H1 (cell line): ENCODE measurements around the gene GNG10. TPM values are rescaled to one million over a fixed set of nuclear protein-coding genes. Genes with fewer than 3 reads are reported as not detected.
A peak's percentile ranks its signal among the peaks of the same experiment; 100 is the strongest.

ENCODE experiments used
- CTCF ChIA-PET: fragments of 300-600 bp; sonication (Branson Sonifier 250); formaldehyde crosslinking; loops from one replicate; lab custom pipeline; 2021; ENCODE audit not compliant: partially characterized antibody; lab: Charles Lee
- POLR2A ChIA-PET: fragments of 300-600 bp; sonication (Branson Sonifier 250); formaldehyde crosslinking; loops from one replicate; lab custom pipeline; 2021; ENCODE audit warnings: inconsistent platforms; ENCODE audit not compliant: partially characterized antibody; lab: Charles Lee
- DNase-seq, 2 experiments: peaks; one replicate each; pipeline versions ENCODE4 v3.0.0 to v3.0.0-alpha.2; 2010 to 2022; ENCODE audit warnings: low spot score in 2 of 2, low read depth in 1 of 2, mixed read lengths in 1 of 2
- FAIRE-seq: peaks from 2 replicates; lab custom pipeline; 2011; peaks lifted over from hg19 to GRCh38; lab: Jason Lieb, UNC
- H2AFZ ChIP-seq: 2 replicates; pipeline ENCODE4 v1.8.1; 2012; ENCODE audit warnings: low read length, inconsistent platforms
- H2AK5ac ChIP-seq: 2 replicates; pipeline ENCODE4 v1.6.1; 2013; ENCODE audit warnings: low read depth, low read length
- H2BK120ac ChIP-seq: replicated peaks from 2 replicates; pipeline ENCODE3; 2013; ENCODE audit warnings: low read depth, low read length, inconsistent platforms
- H2BK12ac ChIP-seq: 2 replicates; pipeline ENCODE4 v1.6.1; 2013; ENCODE audit warnings: low read depth, low read length
- H2BK15ac ChIP-seq: 2 replicates; pipeline ENCODE4 v1.6.1; 2013; ENCODE audit warnings: low read length
- H2BK20ac ChIP-seq: 2 replicates; pipeline ENCODE4 v1.6.1; 2013; ENCODE audit warnings: low read length
- H2BK5ac ChIP-seq: 2 replicates; pipeline ENCODE4 v1.6.1; 2013; ENCODE audit warnings: low read depth, low read length
- H3K14ac ChIP-seq: 2 replicates; pipeline ENCODE4 v1.6.1; 2013; ENCODE audit warnings: inconsistent platforms; ENCODE audit not compliant: insufficient read length
- H3K18ac ChIP-seq: 2 replicates; pipeline ENCODE4 v1.6.1; 2013; ENCODE audit warnings: low read length; ENCODE audit errors: extremely low read depth
- H3K23ac ChIP-seq: 2 replicates; pipeline ENCODE4 v1.6.1; 2013; ENCODE audit warnings: inconsistent platforms; ENCODE audit not compliant: insufficient read length
- H3K23me2 ChIP-seq: 2 replicates; pipeline ENCODE4 v1.6.1; 2013; ENCODE audit warnings: low read depth, low read length
- H3K27ac ChIP-seq: 2 replicates; pipeline ENCODE4 v1.6.1; 2011; ENCODE audit warnings: low read depth, low read length, inconsistent platforms
- H3K27me3 ChIP-seq, 4 experiments: replicated peaks in 1 of 4; 1 replicate in 1 of 4; 2 replicates in 3 of 4; pipeline versions ENCODE4 v1.6.1 to v1.8.1; 2011 to 2013; ENCODE audit warnings: low read length in 3 of 4, mild to moderate bottlenecking in 3 of 4, inconsistent platforms in 2 of 4, mixed read lengths in 2 of 4, moderate library complexity in 1 of 4; ENCODE audit not compliant: control insufficient read depth in 3 of 4, insufficient read depth in 3 of 4; ENCODE audit errors: extremely low read depth in 1 of 4
- H3K36me3 ChIP-seq, 4 experiments: 2 replicates each; pipeline versions ENCODE4 v1.6.1 to v1.8.1; 2011 to 2013; ENCODE audit warnings: mild to moderate bottlenecking in 4 of 4, low read length in 3 of 4, moderate library complexity in 2 of 4, control low read depth in 1 of 4, inconsistent platforms in 1 of 4; ENCODE audit not compliant: insufficient read depth in 4 of 4, control insufficient read depth in 2 of 4
- H3K4ac ChIP-seq: replicated peaks from 2 replicates; pipeline ENCODE3; 2013; ENCODE audit warnings: low read length, low read depth, mixed read lengths, inconsistent platforms; ENCODE audit not compliant: insufficient read length
- H3K4me1 ChIP-seq, 4 experiments: replicated peaks in 1 of 4; 1 replicate in 1 of 4; 2 replicates in 3 of 4; pipeline versions ENCODE4 v1.6.1 to v1.8.1; 2011 to 2013; ENCODE audit warnings: low read length in 3 of 4, inconsistent platforms in 2 of 4, mixed read lengths in 1 of 4; ENCODE audit not compliant: insufficient read depth in 4 of 4, control insufficient read depth in 3 of 4
- H3K4me2 ChIP-seq, 2 experiments: 2 replicates each; pipeline versions ENCODE4 v1.6.1 to v1.8.1; 2011 to 2013; ENCODE audit warnings: low read depth in 2 of 2, low read length in 2 of 2, control low read depth in 1 of 2, inconsistent platforms in 1 of 2, mild to moderate bottlenecking in 1 of 2; ENCODE audit not compliant: insufficient read depth in 1 of 2
- H3K4me3 ChIP-seq, 4 experiments: fragments of 200-600, 300-600 bp in 1 of 4; sonication (generic), shearing (Covaris generic), sonication (Bioruptor Twin) in 1 of 4; 2 replicates each; pipeline versions ENCODE4 v1.5.1 to v1.8.1; 2011 to 2016; ENCODE audit warnings: low read length in 4 of 4, low read depth in 3 of 4, control low read depth in 2 of 4, inconsistent platforms in 2 of 4, mild to moderate bottlenecking in 2 of 4, mixed read lengths in 1 of 4, moderate library complexity in 1 of 4; ENCODE audit not compliant: insufficient read depth in 2 of 4; ENCODE audit errors: extremely low read depth in 1 of 4
- H3K56ac ChIP-seq: replicated peaks from 2 replicates; pipeline ENCODE3; 2013; ENCODE audit warnings: low read depth, mild to moderate bottlenecking, mixed read lengths, low read length, inconsistent platforms; ENCODE audit not compliant: insufficient read length
- H3K79me1 ChIP-seq: 2 replicates; pipeline ENCODE4 v1.6.1; 2013; ENCODE audit warnings: low read depth, low read length, control low read depth
- H3K79me2 ChIP-seq, 2 experiments: 2 replicates each; pipeline versions ENCODE4 v1.6.1 to v1.8.1; 2012 to 2013; ENCODE audit warnings: low read length in 2 of 2, mild to moderate bottlenecking in 2 of 2, inconsistent platforms in 1 of 2; ENCODE audit not compliant: insufficient read depth in 2 of 2, control insufficient read depth in 1 of 2
- H3K9ac ChIP-seq, 4 experiments: replicated peaks in 1 of 4; 1 replicate in 1 of 4; 2 replicates in 3 of 4; pipeline versions ENCODE4 v1.6.1 to v1.8.1; 2011 to 2013; ENCODE audit warnings: low read depth in 3 of 4, low read length in 3 of 4, control low read depth in 2 of 4, mild to moderate bottlenecking in 2 of 4, moderate library complexity in 2 of 4, inconsistent platforms in 1 of 4; ENCODE audit errors: extremely low read depth in 1 of 4
- H3K9me3 ChIP-seq, 2 experiments: 2 replicates each; pipeline versions ENCODE4 v1.6.1 to v1.8.1; 2012 to 2013; ENCODE audit warnings: mild to moderate bottlenecking in 2 of 2, moderate library complexity in 2 of 2, control low read depth in 1 of 2, inconsistent platforms in 1 of 2, low read depth in 1 of 2, low read length in 1 of 2, mixed read lengths in 1 of 2; ENCODE audit not compliant: insufficient read depth in 2 of 2
- H4K20me1 ChIP-seq, 2 experiments: replicated peaks in 1 of 2; 2 replicates each; pipeline versions ENCODE3 to v1.8.1; 2011 to 2013; ENCODE audit warnings: inconsistent platforms in 2 of 2, low read length in 2 of 2, mild to moderate bottlenecking in 1 of 2; ENCODE audit not compliant: insufficient read depth in 2 of 2, control insufficient read depth in 1 of 2
- H4K5ac ChIP-seq: 2 replicates; pipeline ENCODE4 v1.6.1; 2013; ENCODE audit warnings: low read length, low read depth, mixed read lengths, inconsistent platforms; ENCODE audit not compliant: insufficient read length
- H4K8ac ChIP-seq: 2 replicates; pipeline ENCODE4 v1.8.0; 2013; ENCODE audit warnings: mild to moderate bottlenecking, moderate library complexity, low read length, inconsistent platforms; ENCODE audit not compliant: insufficient read depth; ENCODE audit errors: extremely low read depth
- H4K91ac ChIP-seq: replicated peaks from 2 replicates; pipeline ENCODE3; 2013; ENCODE audit warnings: low read length, mixed read lengths, inconsistent platforms; ENCODE audit not compliant: insufficient read length
- HDAC2 ChIP-seq, 2 experiments: fragments of 300-600 bp in 1 of 2; sonication (generic) in 1 of 2; IDR thresholded peaks; 2 replicates each; pipeline ENCODE4 v1.6.1; 2011 to 2012; ENCODE audit warnings: low read depth in 2 of 2, low read length in 2 of 2, mild to moderate bottlenecking in 2 of 2, moderate library complexity in 2 of 2, borderline replicate concordance in 1 of 2, inconsistent platforms in 1 of 2
- KDM4A ChIP-seq: IDR thresholded peaks from one replicate; pipeline ENCODE4 v1.7.1; 2012; ENCODE audit warnings: low read depth, mild to moderate bottlenecking, moderate library complexity, low read length, inconsistent platforms; ENCODE audit not compliant: severe bottlenecking
- PHF8 ChIP-seq: fragments of 200-600 bp; sonication (generic); conservative IDR thresholded peaks from 2 replicates; pipeline ENCODE4 v1.7.1; 2012; ENCODE audit warnings: low read depth, mild to moderate bottlenecking, inconsistent platforms, low read length, moderate library complexity
- RXRA ChIP-seq: IDR thresholded peaks from 2 replicates; pipeline ENCODE4 v1.6.1; 2011; ENCODE audit warnings: low read depth, mild to moderate bottlenecking, low read length, moderate library complexity; ENCODE audit not compliant: insufficient read depth
- TAF1 ChIP-seq: IDR thresholded peaks from 2 replicates; pipeline ENCODE4 v1.6.1; 2011; ENCODE audit warnings: mild to moderate bottlenecking, low read depth, low read length
- TAF7 ChIP-seq: optimal IDR thresholded peaks from 2 replicates; pipeline ENCODE3; 2011; ENCODE audit warnings: low read depth, mild to moderate bottlenecking, inconsistent platforms, low read length, moderate library complexity, borderline replicate concordance
- TBP ChIP-seq: IDR thresholded peaks from 2 replicates; pipeline ENCODE4 v1.6.1; 2011; ENCODE audit warnings: low read depth, low read length, improper control_type of control experiment
- YY1 ChIP-seq: IDR thresholded peaks from 2 replicates; pipeline ENCODE4 v1.6.1; 2011; ENCODE audit warnings: low read depth, mild to moderate bottlenecking, low read length
- WGBS, 2 experiments: shearing (Covaris generic) in 1 of 2; methylation state at CpG; one replicate each; pipeline versions ENCODE4 v1.1.6 to v1.1.7; 2013 to 2015; ENCODE audit warnings: low lambda C conversion rate in 2 of 2, mixed read lengths in 2 of 2, inconsistent platforms in 1 of 2, low coverage in 1 of 2, missing lambda C conversion rate in 1 of 2; ENCODE audit not compliant: insufficient replicate concordance in 2 of 2, insufficient coverage in 1 of 2, insufficient read length in 1 of 2; ENCODE audit errors: extremely low coverage in 1 of 2, missing lambda C conversion rate in 1 of 2; 5-methylcytosine and 5-hydroxymethylcytosine counted together
- long read RNA-seq, 2 experiments: library from RNA in 1 of 2; library from capped mRNA in 1 of 2; stranded (forward); transcript quantifications; one replicate each; pipeline ENCODE4 v2.0.0, GENCODE V29; 2021; ENCODE audit warnings: inconsistent platforms in 1 of 2
- polyA minus RNA-seq, 3 experiments: library from RNA; depleted of rRNA, polyadenylated mRNA; stranded (reverse); fragments of >200 nt; gene quantifications; 1 replicate in 2 of 3; 2 replicates in 1 of 3; pipeline ENCODE4 v1.2.3, GENCODE V29; 2011
- polyA plus RNA-seq, 7 experiments: library from polyadenylated mRNA; depleted of rRNA in 3 of 7; stranded (reverse) in 5 of 7; unstranded in 2 of 7; fragments of >200 nt in 5 of 7; fragments of 200-250 nt in 2 of 7; gene quantifications; 1 replicate in 5 of 7; 2 replicates in 1 of 7; 4 replicates in 1 of 7; pipeline versions ENCODE4 v1.2.1 to v1.2.3, GENCODE V29; 2011 to 2013; ENCODE audit warnings: missing spikeins in 2 of 7, mixed read lengths in 2 of 7
- total RNA-seq: library from RNA; stranded (reverse); fragmentation: NEBNext Ultra II Directional; extraction: Animal tissue kit (Norgen Biotek cat#: 25700); gene quantifications from 2 replicates; pipeline ENCODE4 v1.2.1, GENCODE V29; 2021

The GNG10 gene
- total RNA-seq (28.5 and 30.5 TPM in 2 replicates), polyA plus RNA-seq (2011; rRNA removed) (17.7 and 24.7 TPM in 2 replicates), polyA minus RNA-seq (2011; rRNA and poly(A)+ RNA removed) (7.3 and 10.6 TPM in 2 replicates)
- polyA plus RNA-seq (2011; cell fraction: cytosol; rRNA removed): 34.0 TPM
- 17.3 TPM for polyA plus RNA-seq (2011; cell fraction: nucleus; rRNA removed)
- 16.6 to 18.2 TPM (median 16.7 TPM) in 4 replicates for polyA plus RNA-seq (2012, experiment 1 of 2)
- 4.9 TPM for polyA plus RNA-seq (2012, experiment 2 of 2)
- polyA plus RNA-seq (2013, experiment 1 of 2): 23.2 TPM
- polyA plus RNA-seq (2013, experiment 2 of 2): 19.8 TPM
- polyA minus RNA-seq (2011; cell fraction: cytosol; rRNA and poly(A)+ RNA removed): 2.3 TPM
- polyA minus RNA-seq (2011; cell fraction: nucleus; rRNA and poly(A)+ RNA removed): 21.2 TPM
- long read RNA-seq, experiment 1, transcript GNG10-201 (3 exons, 1,491 nt): major isoform, 58 of 81 reads
- long read RNA-seq, experiment 1, partial matches to known transcripts: 3 of 81 reads
- long read RNA-seq, experiment 1, other reads (novel, unspliced or antisense): 20 of 81 reads
- long read RNA-seq, experiment 2, transcript GNG10-201 (3 exons, 1,491 nt): major isoform, 135 of 137 reads
- long read RNA-seq, experiment 2, partial matches to known transcripts: 0 of 137 reads
- long read RNA-seq, experiment 2, other reads (novel, unspliced or antisense): 2 of 137 reads

DNA sequence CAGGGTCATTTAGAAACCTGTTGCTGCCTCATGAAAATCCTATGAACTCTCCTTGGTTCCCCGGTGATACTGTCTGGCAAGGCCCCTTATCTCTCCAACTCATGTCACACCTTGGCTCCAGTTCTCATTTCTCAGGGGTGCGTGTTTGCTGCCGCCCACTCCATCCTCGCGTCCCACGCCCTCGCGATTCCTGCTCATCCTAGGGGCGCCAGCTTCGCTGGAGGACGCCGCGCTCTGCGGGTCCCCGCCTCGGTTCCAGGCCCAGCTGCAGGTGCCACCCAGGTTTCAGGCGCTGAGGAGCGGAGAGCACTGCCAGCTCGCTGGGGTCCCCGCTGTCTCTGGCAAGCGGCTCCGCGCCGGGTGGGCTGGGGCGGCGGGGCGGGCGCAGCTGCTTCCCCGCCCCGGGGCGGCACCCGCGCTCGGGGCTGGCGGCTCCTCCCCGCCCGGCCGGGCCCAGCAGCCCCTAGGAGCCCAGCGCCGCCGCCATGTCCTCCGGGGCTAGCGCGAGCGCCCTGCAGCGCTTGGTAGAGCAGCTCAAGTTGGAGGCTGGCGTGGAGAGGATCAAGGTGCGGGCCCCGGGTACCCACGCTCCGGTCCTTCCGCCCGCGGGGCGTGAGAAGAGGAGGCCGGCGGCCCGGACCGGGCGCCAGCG is at the start of gene GNG10:
GNG10 (plus strand) TSS at position 456 of the 652 bp plus-strand sequence; CDS start at position 486, 30 bp downstream.
- Histone ChIP-seq H3K36me3 (no peaks in the 10 kb centered on the region), H4K8ac (peak within 1 kb of the TSS; percentile 69), H3K27ac (no peak within 1 kb of the TSS), H2AK5ac (peak within 1 kb of the TSS; percentile 58), H3K4ac (peak within 1 kb of the TSS; percentile 13), H3K4me3 (peak within 1 kb of the TSS; percentile 69 to 73 (median 70)), H3K9me3 (no peaks in the 10 kb centered on the region), H3K9ac (peak within 1 kb of the TSS; percentile 51 to 62 (median 60); a peak in 6 of 7 replicates), H3K4me2 (peak within 1 kb of the TSS; percentile 80 to 99), H4K5ac (no peak within 1 kb of the TSS), H3K23ac (no peak within 1 kb of the TSS), H2BK5ac (peak within 1 kb of the TSS; percentile 53; the same call in 1 of the 2 replicates), H2BK12ac (no peak within 1 kb of the TSS; the same call in 1 of the 2 replicates), H2AFZ (peak within 1 kb of the TSS; percentile 92; the same call in 1 of the 2 replicates), H3K79me1 (peaks cover 5% of the 10 kb centered on the region), H3K56ac (no peak within 1 kb of the TSS), H4K91ac (peak within 1 kb of the TSS; percentile 61), H2BK120ac (no peak within 1 kb of the TSS), H3K27me3 (no peaks in the 10 kb centered on the region), H2BK15ac (peak within 1 kb of the TSS; percentile 12; the same call in 1 of the 2 replicates), H3K23me2 (peaks cover 9% of the 10 kb centered on the region), H3K14ac (no peak within 1 kb of the TSS), H3K18ac (no peak within 1 kb of the TSS), H3K4me1 (peaks cover 3 to 11% (median 7%) of the 10 kb centered on the region in 4 experiments; a peak in 6 of 7 replicates), H2BK20ac (no peak within 1 kb of the TSS), H4K20me1 (peaks cover 0 to 4% of the 10 kb centered on the region in 2 experiments), H3K79me2 (peaks cover 0 to 12% of the 10 kb centered on the region in 2 experiments; a peak in 2 of 4 replicates)
- ChIA-PET POLR2A (interaction anchor here (1.1 to 1.9 kb wide), 2 partner anchors 10 to 30 kb away, joined by 4 to 12 read pairs; partner anchors contain the start of gene DNAJC25), CTCF (no interaction called here)
- no peak for FAIRE-seq
- peak in 1 of 2 experiments; percentile 73 for DNase-seq
- WGBS, 2 experiments: 1% methylated on average over 35 of the region's 61 CpGs; no CpG with 5 or more reads in 1 of the 2 experiments
- no peak for TF ChIP-seq RXRA
- peak; percentile 54; the same call in 1 of the 2 replicates for TF ChIP-seq YY1
- TF ChIP-seq TAF1: peak; percentile 46; the same call in 1 of the 2 replicates
- TF ChIP-seq PHF8: peak; percentile 63
- TF ChIP-seq TAF7: peak; percentile 35
- 0 out of 4 replicates have a peak, but pooled peaks have one; percentile 13 to 14 for TF ChIP-seq HDAC2 (IDR thresholded peaks at IDR 0.05; ENCODE audit: borderline replicate concordance in 1 of 2, low read depth in 2 of 2, low read length in 2 of 2)
- peak; percentile 24; the same call in 1 of the 2 replicates for TF ChIP-seq TBP
- TF ChIP-seq KDM4A: peak; percentile 86
